HG03432 (cell line): ENCODE data around the gene TXNDC16.

ENCODE experiments used
- ATAC-seq: cut with Tn5 transposase; IDR thresholded peaks from one replicate; pipeline ENCODE4 v1.9.1; 2021; ENCODE audit warnings: mild to moderate bottlenecking, moderate library complexity; ENCODE audit not compliant: unreplicated experiment

TXNDC16 gene

DNA sequence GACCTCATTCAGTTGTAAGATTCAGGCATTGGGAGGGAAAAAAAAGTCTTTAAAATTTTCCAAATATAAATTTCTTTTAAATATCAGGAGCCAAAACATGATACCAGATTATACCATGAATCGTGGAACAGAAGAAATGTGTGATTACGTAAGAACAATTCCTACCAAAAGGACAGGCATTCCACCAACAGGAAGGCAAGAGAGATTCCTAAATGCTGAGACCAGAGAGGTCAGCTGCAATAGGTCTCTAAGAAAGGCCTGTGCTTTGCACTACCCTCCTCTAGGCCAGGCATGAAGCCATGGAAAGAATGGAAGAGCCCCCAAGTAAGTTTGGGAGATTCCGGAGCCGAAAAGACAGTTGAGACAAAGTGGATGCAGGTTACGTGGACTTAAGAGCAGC is 154.5 kb downstream of the TXNDC16 start:
- no peak for ATAC-seq

DNA sequence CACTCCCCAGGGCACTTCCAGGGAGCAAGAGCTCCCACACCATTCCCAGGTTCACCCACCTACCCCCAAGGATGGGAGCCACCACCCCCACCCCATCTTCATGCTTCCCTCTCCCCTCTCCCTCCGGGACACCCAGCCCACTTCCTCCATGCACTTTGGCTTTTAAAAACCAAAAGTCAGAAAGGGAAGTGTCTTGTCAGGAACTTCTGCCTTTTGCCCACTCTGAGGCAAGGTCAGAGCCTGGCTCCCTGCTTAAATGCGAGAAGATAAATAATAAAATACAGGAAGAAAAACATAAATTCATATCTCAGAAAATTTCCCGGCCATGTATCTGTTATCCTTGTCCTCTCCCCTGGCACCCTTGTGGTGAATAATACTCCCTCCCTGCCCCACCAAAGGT is 156.6 kb downstream of the TXNDC16 start:
- no peak for ATAC-seq

DNA sequence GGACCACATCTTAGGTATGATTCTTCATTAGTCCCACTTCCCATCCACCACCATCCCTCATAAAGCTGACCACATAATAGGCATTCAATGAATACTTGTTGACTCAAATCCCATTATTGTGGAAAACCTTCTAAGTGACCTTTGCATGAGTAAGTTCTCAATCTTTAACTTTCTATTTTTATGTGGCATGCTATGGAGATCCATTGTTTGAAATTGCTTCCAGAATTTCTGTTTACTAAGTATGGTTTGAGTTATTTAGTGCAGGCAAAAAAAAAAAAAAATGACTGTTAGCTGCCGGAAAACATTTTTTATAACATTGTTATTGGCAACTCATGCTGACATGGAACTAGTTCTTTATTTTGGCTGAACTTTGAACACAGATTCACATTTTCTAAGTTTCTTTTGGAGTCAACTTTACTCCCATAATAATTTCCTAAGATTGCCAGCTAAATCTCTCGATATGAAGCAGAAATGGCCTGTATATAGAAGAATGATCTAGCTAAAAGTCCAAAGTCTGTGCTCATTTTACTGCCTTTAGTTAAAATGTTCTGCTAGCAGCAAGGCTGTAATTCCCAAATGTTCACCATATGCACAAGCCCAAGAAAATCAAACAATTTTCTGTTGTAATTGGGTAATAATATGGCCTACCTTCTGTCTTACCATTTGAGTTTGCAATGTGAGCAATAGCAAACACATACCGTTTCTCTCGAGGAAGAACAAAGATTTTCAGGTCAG is 160.3 kb downstream of the TXNDC16 start:
- ATAC-seq, result no peak
